ENCODE measurements around the gene EIPR1.

EIPR1 gene

GRCh38 chr2:3319745-3320566 lies 57.7 kb downstream of the EIPR1 start:
- TF ChIP-seq CTCF (IDR thresholded peaks at IDR 0.05; ENCODE audit: insufficient read depth, missing control alignments), result no peak
- FAIRE-seq (no peak), DNase-seq (ENCODE audit: insufficient read length, low spot score) (no peak)

- FAIRE-seq (no peak), DNase-seq (ENCODE audit: insufficient read length, low spot score) (no peak)
- no peak for TF ChIP-seq CTCF (IDR thresholded peaks at IDR 0.05; ENCODE audit: insufficient read depth, missing control alignments)
Measured at GRCh38 chr2:3319134-3319533, 58.5 kb downstream of the EIPR1 start.

- no peak for DNase-seq (ENCODE audit: insufficient read length, low spot score)
- TF ChIP-seq CTCF (IDR thresholded peaks at IDR 0.05; ENCODE audit: insufficient read depth, missing control alignments), result no peak
- FAIRE-seq, result no peak
Measured at GRCh38 chr2:3317871-3318590, 59.6 kb downstream of the EIPR1 start.

- FAIRE-seq (no peak), DNase-seq (ENCODE audit: insufficient read length, low spot score) (no peak)
- TF ChIP-seq CTCF (IDR thresholded peaks at IDR 0.05; ENCODE audit: insufficient read depth, missing control alignments), result no peak
Measured at GRCh38 chr2:3317277-3317685, 60.3 kb downstream of the EIPR1 start.

- FAIRE-seq (no peak), DNase-seq (ENCODE audit: insufficient read length, low spot score) (no peak)
- TF ChIP-seq CTCF (IDR thresholded peaks at IDR 0.05; ENCODE audit: insufficient read depth, missing control alignments), result no peak
Measured at GRCh38 chr2:3316456-3317276, 61.0 kb downstream of the EIPR1 start.

GRCh38 chr2:3314626-3315025 lies 63.0 kb downstream of the EIPR1 start:
- no peak for TF ChIP-seq CTCF (IDR thresholded peaks at IDR 0.05; ENCODE audit: insufficient read depth, missing control alignments)
- DNase-seq (ENCODE audit: insufficient read length, low spot score), result no peak
- no peak for FAIRE-seq

All from D721Med (cell line).